DMS53 treated with DMSO at 0.1 percent for 48 hours (cell line): Measurements from ENCODE around the gene THAP9.
"Not testable (repeated sequence)": the region's sequence is repeated elsewhere in the genome, so short reads cannot be mapped to it uniquely, and the experiment has no call there.

Experiments
- DNase-seq: peaks from one replicate; lab custom pipeline; 2025; ENCODE audit not compliant: unreplicated experiment; lab: John Stamatoyannopoulos, UW

The THAP9 gene

GRCh38 chr4:82892467-82892802, 8.1 kb upstream of the THAP9 start:
- no peak for DNase-seq

GRCh38 chr4:82893942-82894341, 6.6 kb upstream of the THAP9 start:
- DNase-seq = no peak

- DNase-seq = no peak
Observed at GRCh38 chr4:82896755-82897154, 3.8 kb upstream of the THAP9 start.

- no peak for DNase-seq
Observed at GRCh38 chr4:82898322-82899243, 2.0 kb upstream of the THAP9 start.

GRCh38 chr4:82899374-82900065, 1.0 kb upstream of the THAP9 start:
- DNase-seq = peak; percentile 32

GRCh38 chr4:82900066-82900410, 497 bp upstream of the THAP9 start:
- DNase-seq = peak; percentile 48

GRCh38 chr4:82901183-82901718, 716 bp downstream of the THAP9 start:
- DNase-seq = no peak

- DNase-seq = no peak
Observed at GRCh38 chr4:82903737-82904136, 3.2 kb downstream of the THAP9 start.

GRCh38 chr4:82905205-82905604, 4.7 kb downstream of the THAP9 start:
- no peak for DNase-seq

- DNase-seq = no peak
Observed at GRCh38 chr4:82906469-82906868, 5.9 kb downstream of the THAP9 start.

- DNase-seq = no peak
Observed at GRCh38 chr4:82909326-82909725, 8.8 kb downstream of the THAP9 start.

GRCh38 chr4:82913305-82913704, 12.8 kb downstream of the THAP9 start:
- no peak for DNase-seq

- DNase-seq = not testable (repeated sequence)
Observed at GRCh38 chr4:82913968-82914367, 13.4 kb downstream of the THAP9 start.

- DNase-seq = no peak
Observed at GRCh38 chr4:82918091-82918490, 17.6 kb downstream of the THAP9 start.

GRCh38 chr4:82919386-82919785, 18.9 kb downstream of the THAP9 start:
- DNase-seq = no peak

- DNase-seq = no peak
Observed at GRCh38 chr4:82921795-82922194, 21.3 kb downstream of the THAP9 start.

- no peak for DNase-seq
Observed at GRCh38 chr4:82930848-82931755, 30.6 kb downstream of the THAP9 start.

GRCh38 chr4:82934441-82934840, 33.9 kb downstream of the THAP9 start:
- no peak for DNase-seq

GRCh38 chr4:82939414-82939813, 38.9 kb downstream of the THAP9 start:
- DNase-seq = no peak

GRCh38 chr4:82947498-82947897, 47.0 kb downstream of the THAP9 start:
- no peak for DNase-seq

- DNase-seq = no peak
Observed at GRCh38 chr4:82948647-82949204, 48.2 kb downstream of the THAP9 start.
